WERI-Rb-1 (cell line): Measurements from ENCODE around the gene SEMA4D.

Experiments
- DNase-seq: peaks from one replicate; pipeline ENCODE4 v3.0.0-alpha.2; 2020
- H3K27ac ChIP-seq: fragments of 250-450 bp; sonication (Bioruptor Pico); 2 replicates; pipeline ENCODE4 v1.5.1; 2020; ENCODE audit warnings: mild to moderate bottlenecking, moderate library complexity
- H3K27me3 ChIP-seq: fragments of 250-450 bp; sonication (Bioruptor Pico); 2 replicates; pipeline ENCODE4 v1.5.1; 2021; ENCODE audit warnings: mild to moderate bottlenecking, low read depth, moderate library complexity; ENCODE audit not compliant: insufficient read depth, severe bottlenecking
- H3K36me3 ChIP-seq: fragments of 250-450 bp; sonication (Bioruptor Pico); 2 replicates; pipeline ENCODE4 v1.5.1; 2020; ENCODE audit warnings: mild to moderate bottlenecking, moderate library complexity
- H3K4me3 ChIP-seq: 2 replicates; pipeline ENCODE4 v1.5.1; 2011; ENCODE audit warnings: low read depth, mild to moderate bottlenecking, control low read depth, low read length
- H3K9me3 ChIP-seq: fragments of 250-450 bp; sonication (Bioruptor Pico); 2 replicates; pipeline ENCODE4 v1.5.1; 2021; ENCODE audit warnings: mild to moderate bottlenecking, moderate library complexity; ENCODE audit not compliant: severe bottlenecking
- TF ChIP-seq, protein P1 (sequence below): IDR thresholded peaks from 2 replicates; pipeline ENCODE4 v1.5.1; 2011; ENCODE audit warnings: low read depth, mild to moderate bottlenecking, control low read depth, inconsistent platforms, low read length

SEMA4D gene

DNA sequence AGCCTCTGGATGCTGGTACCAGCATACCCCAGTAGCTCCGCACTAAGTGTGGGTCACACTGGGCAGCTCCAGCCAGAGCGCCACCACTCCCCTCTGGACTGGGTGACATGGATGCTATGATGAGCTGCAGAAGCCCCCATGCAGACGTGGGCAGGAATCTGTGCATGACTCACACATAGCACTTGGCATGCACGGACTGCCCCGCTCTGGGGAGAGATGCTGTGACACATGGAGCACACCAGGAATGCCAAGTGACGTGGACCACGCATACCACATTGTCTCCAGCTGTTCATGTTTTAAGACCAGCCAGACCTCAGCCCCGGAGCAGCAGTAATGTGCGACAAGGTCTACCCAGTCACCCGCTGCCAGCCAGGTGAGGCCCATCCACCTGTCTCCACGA lies 64.1 kb downstream of the SEMA4D start:
- H3K27ac ChIP-seq, result no peak overlapping the region
- no peak overlapping the region for H3K4me3 ChIP-seq
- no peaks in the 10 kb centered on the region for H3K36me3 ChIP-seq
- H3K9me3 ChIP-seq, result no peaks in the 10 kb centered on the region
- no peak for DNase-seq
- TF ChIP-seq, protein P1, sequence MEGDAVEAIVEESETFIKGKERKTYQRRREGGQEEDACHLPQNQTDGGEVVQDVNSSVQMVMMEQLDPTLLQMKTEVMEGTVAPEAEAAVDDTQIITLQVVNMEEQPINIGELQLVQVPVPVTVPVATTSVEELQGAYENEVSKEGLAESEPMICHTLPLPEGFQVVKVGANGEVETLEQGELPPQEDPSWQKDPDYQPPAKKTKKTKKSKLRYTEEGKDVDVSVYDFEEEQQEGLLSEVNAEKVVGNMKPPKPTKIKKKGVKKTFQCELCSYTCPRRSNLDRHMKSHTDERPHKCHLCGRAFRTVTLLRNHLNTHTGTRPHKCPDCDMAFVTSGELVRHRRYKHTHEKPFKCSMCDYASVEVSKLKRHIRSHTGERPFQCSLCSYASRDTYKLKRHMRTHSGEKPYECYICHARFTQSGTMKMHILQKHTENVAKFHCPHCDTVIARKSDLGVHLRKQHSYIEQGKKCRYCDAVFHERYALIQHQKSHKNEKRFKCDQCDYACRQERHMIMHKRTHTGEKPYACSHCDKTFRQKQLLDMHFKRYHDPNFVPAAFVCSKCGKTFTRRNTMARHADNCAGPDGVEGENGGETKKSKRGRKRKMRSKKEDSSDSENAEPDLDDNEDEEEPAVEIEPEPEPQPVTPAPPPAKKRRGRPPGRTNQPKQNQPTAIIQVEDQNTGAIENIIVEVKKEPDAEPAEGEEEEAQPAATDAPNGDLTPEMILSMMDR, result no peak
- H3K27me3 ChIP-seq, result no peaks in the 10 kb centered on the region

DNA sequence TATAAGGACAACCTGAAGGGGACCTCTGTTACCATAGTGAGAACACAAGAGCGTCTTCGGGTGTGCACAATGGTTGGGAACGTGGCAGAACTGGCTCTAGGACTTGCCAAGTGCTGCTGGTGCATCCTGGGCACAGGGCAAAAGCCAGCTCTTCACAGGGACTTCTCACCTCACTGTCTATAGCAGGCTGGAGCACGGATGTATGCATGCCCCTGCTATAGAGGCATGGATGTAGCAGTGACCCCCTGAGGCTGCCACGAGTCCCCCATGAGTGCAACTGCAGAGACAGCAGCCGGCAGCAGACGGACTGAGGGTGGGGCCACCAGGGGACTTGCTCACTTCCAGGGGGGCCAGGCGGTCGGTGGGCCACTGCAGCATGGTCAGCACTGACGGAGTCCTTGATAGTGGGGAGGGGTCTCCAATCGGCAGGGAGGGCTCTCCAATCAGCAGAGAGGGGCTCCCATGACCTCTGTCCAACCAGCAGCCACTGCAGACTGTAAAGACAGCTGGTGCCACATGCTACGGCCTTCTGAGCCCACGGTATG lies 64.9 kb downstream of the SEMA4D start:
- Histone ChIP-seq H3K9me3 (no peaks in the 10 kb centered on the region), H3K4me3 (no peak overlapping the region), H3K27me3 (no peaks in the 10 kb centered on the region), H3K27ac (no peak overlapping the region), H3K36me3 (no peaks in the 10 kb centered on the region)
- DNase-seq, result no peak
- TF ChIP-seq, protein P1, result no peak

DNA sequence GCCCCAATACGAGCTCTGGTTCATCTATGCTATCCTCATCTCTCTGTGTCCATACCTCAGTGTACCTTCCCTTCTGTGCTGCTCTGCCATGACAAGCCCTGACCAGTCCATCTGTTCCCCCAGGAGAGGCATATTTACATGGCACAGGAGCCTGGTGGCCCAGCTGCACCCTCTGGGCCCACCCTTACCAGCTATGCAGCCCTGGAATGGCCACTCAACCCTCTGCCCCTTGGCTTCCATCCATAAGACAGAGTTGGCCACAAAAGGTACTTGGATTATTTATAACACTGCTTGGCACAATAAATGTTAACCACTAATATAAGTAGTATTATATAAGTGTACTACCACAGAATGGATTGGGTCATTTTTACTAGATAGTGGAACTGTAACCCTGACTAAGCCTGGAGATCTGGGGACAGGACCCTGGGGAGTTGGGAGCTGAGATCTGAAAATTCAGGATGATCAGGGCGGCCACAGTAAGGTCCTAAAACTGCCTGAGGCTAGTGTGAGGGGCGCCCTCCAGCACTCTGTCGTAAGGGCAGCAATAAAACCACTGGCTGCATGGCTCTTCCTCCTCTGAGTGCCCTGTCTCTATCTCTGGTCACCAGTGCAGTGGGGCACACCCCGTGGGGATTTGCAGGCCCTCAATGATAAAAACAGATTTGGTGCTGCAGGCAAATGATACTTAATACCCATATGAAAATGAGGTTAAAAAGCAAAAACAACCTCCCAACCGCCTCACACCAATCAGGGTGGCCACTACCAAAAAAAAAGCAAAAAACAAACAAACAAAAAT lies 65.8 kb downstream of the SEMA4D start:
- DNase-seq, result no peak
- no peak overlapping the region for H3K27ac ChIP-seq
- H3K27me3 ChIP-seq, result no peaks in the 10 kb centered on the region
- no peaks in the 10 kb centered on the region for H3K36me3 ChIP-seq
- H3K4me3 ChIP-seq, result no peak overlapping the region
- H3K9me3 ChIP-seq, result no peaks in the 10 kb centered on the region
- TF ChIP-seq, protein P1, result no peak

DNA sequence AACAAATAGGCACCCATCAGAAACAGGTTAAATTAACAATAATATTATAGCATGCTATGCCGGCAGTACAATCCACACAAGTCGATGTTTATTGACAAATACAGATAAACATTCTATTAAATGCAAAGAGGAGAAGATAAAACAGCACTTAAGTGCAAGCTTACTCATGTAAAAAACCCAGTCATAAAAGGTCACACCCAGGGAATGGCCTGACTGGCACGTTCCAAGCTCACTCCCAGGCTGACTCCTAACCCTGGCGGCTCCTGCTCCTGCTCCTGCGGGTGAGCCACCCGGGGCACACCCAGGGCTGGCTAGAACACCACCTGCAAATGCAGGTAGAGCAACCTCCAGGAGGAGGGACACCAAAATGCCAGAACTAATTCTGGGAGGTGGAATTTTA lies 66.9 kb downstream of the SEMA4D start:
- Histone ChIP-seq H3K4me3 (no peak overlapping the region), H3K36me3 (no peaks in the 10 kb centered on the region), H3K27ac (no peak overlapping the region), H3K9me3 (no peaks in the 10 kb centered on the region), H3K27me3 (no peaks in the 10 kb centered on the region)
- DNase-seq, result no peak
- TF ChIP-seq, protein P1, result no peak

DNA sequence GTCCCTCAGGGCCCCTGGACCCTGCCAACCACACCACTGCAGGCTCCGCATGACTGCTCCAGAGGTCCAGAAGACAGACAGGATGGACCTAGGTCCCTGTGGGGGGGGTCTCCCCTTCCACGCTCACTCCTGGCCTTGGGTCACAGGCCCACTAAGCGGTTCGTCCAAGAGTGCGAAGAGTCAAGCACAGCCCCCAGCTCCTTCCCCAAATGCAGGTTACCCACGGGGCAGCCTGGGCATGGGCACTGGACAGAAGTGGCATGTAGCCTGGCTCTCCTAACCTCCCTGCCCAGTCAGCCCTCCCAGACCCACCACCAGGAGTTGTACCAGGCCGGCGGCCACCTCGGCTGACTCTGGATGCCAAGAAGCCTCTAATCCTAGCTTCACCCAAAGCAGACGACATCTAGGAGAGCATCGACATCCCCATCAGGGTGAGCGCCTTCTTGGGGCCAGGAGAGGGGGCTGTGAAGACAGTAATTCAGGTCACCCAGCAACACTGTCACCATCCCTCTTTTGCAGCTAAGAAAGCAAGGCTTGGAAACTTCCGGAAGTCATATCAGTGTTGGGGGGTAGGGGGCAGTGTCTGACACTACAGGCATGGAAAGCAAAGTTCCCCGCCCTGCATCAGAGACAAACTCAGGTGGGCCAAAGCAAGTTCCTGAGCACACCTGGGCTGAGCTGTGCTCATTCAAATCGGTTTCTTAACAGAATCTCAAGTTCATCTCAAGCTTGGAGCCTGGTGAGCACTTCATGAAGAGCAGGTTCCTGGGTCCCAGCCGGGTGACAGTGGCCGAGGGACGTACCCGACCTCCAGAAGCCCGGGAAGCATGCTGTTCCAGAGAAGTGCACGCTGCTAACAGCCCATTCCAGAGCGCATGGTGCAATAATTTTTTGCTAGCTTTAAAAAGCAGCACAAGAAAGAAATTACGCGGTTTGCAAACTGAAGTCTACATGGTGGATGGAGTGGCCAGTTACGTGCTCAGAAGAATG lies 68.7 kb downstream of the SEMA4D start:
- Histone ChIP-seq H3K27me3 (no peaks in the 10 kb centered on the region), H3K9me3 (no peaks in the 10 kb centered on the region), H3K4me3 (no peak overlapping the region), H3K27ac (no peak overlapping the region), H3K36me3 (no peaks in the 10 kb centered on the region)
- DNase-seq, result no peak
- TF ChIP-seq, protein P1, result peak; percentile 39; the same call in 1 of the 2 replicates
